PC-3 (cell line): ENCODE data around the gene EPHB1. TPM values are rescaled to one million over a fixed set of nuclear protein-coding genes. Genes with fewer than 3 reads are reported as not detected.

Source experiments
- ATAC-seq: fragments of 200-7000 bp; cut with Tn5 transposase; 2 replicates; pipeline ENCODE4 v1.9.1; 2020; ENCODE audit warnings: mild to moderate bottlenecking, moderate library complexity
- BruUV-seq: library from RNA; stranded (reverse); fragments of 400-500 nt; replicated peaks from 2 replicates; lab custom pipeline; 2021; lab: Mats Ljungman, UMichigan
- CTCF ChIA-PET: fragments of 300-600 bp; sonication (Branson Sonifier 250); formaldehyde crosslinking; loops from one replicate; lab custom pipeline; 2022; ENCODE audit warnings: antibody characterized with exemption; lab: Charles Lee
- POLR2A ChIA-PET: fragments of 300-600 bp; sonication (Branson Sonifier 250); formaldehyde crosslinking; loops from one replicate; lab custom pipeline; 2022; ENCODE audit warnings: antibody characterized with exemption; ENCODE audit not compliant: unreplicated experiment; lab: Charles Lee
- DNase-seq: peaks from one replicate; pipeline ENCODE4 v3.0.0-alpha.2; 2015
- H2AFZ ChIP-seq: fragments of 300-600 bp; sonication (generic); 2 replicates; pipeline ENCODE4 v1.6.0; 2016; ENCODE audit warnings: antibody characterized with exemption, low read length
- H3F3A ChIP-seq: fragments of 300-600 bp; sonication (generic); one replicate; pipeline ENCODE4 v1.6.0; 2017; ENCODE audit warnings: antibody characterized with exemption, low read length, control low read depth, mild to moderate bottlenecking; ENCODE audit not compliant: unreplicated experiment
- H3K27ac ChIP-seq: fragments of 300-600 bp; sonication (generic); 2 replicates; pipeline ENCODE4 v1.5.1; 2016; ENCODE audit warnings: mild to moderate bottlenecking, low read length
- H3K27me3 ChIP-seq: fragments of 300-600 bp; sonication (generic); 2 replicates; pipeline ENCODE4 v1.6.1; 2016; ENCODE audit warnings: low read length, mixed read lengths
- H3K36me3 ChIP-seq: fragments of 300-600 bp; sonication (generic); 2 replicates; pipeline ENCODE4 v1.6.1; 2016; ENCODE audit warnings: low read depth, mixed run types, low read length, mixed read lengths
- H3K4me1 ChIP-seq: fragments of 300-600 bp; sonication (generic); 2 replicates; pipeline ENCODE4 v1.5.1; 2016; ENCODE audit warnings: low read length; ENCODE audit not compliant: insufficient read depth
- H3K4me2 ChIP-seq: fragments of 300-600 bp; sonication (generic); 2 replicates; pipeline ENCODE4 v1.6.0; 2016; ENCODE audit warnings: low read length
- H3K4me3 ChIP-seq: fragments of 300-600 bp; sonication (generic); 2 replicates; pipeline ENCODE4 v1.5.1; 2016; ENCODE audit warnings: mild to moderate bottlenecking, low read length, mixed read lengths
- H3K79me2 ChIP-seq: fragments of 300-600 bp; sonication (generic); 2 replicates; pipeline ENCODE4 v1.6.1; 2017; ENCODE audit warnings: low read length, mixed read lengths
- H3K9ac ChIP-seq: fragments of 300-600 bp; sonication (generic); 2 replicates; pipeline ENCODE4 v1.6.0; 2016; ENCODE audit warnings: mild to moderate bottlenecking, low read length
- H3K9me2 ChIP-seq: fragments of 300-600 bp; sonication (generic); replicated peaks from 2 replicates; pipeline ENCODE4 v1.6.1; 2016; ENCODE audit warnings: mixed run types, low read length, mixed read lengths
- H3K9me3 ChIP-seq: fragments of 300-600 bp; sonication (generic); 2 replicates; pipeline ENCODE4 v1.6.1; 2016; ENCODE audit warnings: low read length, mixed read lengths
- H4K20me1 ChIP-seq: fragments of 300-600 bp; sonication (generic); 2 replicates; pipeline ENCODE4 v1.6.1; 2016; ENCODE audit warnings: low read length, mixed read lengths
- EZH2 ChIP-seq: fragments of 300-600 bp; sonication (generic); IDR thresholded peaks from one replicate; pipeline ENCODE4 v1.6.1; 2017; ENCODE audit warnings: antibody characterized with exemption, mild to moderate bottlenecking, low read length; ENCODE audit not compliant: unreplicated experiment
- EZH2phosphoT487 ChIP-seq: fragments of 300-600 bp; sonication (generic); IDR thresholded peaks from 2 replicates; pipeline ENCODE4 v1.6.1; 2018; ENCODE audit warnings: mild to moderate bottlenecking, antibody characterized with exemption, low read length, borderline replicate concordance
- intact Hi-C: fragments of 100-400 bp; cut with micrococcal nuclease; formaldehyde crosslinking; loops from 2 replicates; pipeline ENCODE4 v1.9.0; 2023
- total RNA-seq: library from RNA; depleted of rRNA; stranded (reverse); fragments of >200 nt; gene quantifications from 2 replicates; pipeline ENCODE4 v1.2.3, GENCODE V29; 2014
- TF ChIP-seq, protein P1 (sequence below): fragments of 300-600 bp; sonication (generic); conservative IDR thresholded peaks from 2 replicates; pipeline ENCODE4 v1.5.1; 2017; ENCODE audit warnings: antibody characterized with exemption, low read depth, mild to moderate bottlenecking, low read length

The EPHB1 gene
- total RNA-seq, 1 experiment from 2014 or later: 0.69 TPM

- Histone ChIP-seq H3K9me3 (no peaks in the 10 kb centered on the region), H3K4me2 (no peak overlapping the region), H2AFZ (no peak overlapping the region), H3K36me3 (no peaks in the 10 kb centered on the region), H3F3A (no peaks in the 10 kb centered on the region), H3K27me3 (no peaks in the 10 kb centered on the region), H3K79me2 (no peaks in the 10 kb centered on the region), H3K4me1 (no peaks in the 10 kb centered on the region), H3K9ac (no peak overlapping the region), H3K9me2 (no peaks in the 10 kb centered on the region), H3K27ac (no peak overlapping the region), H4K20me1 (no peaks in the 10 kb centered on the region), H3K4me3 (no peak overlapping the region)
- CTCF ChIA-PET: no interaction called here
- TF ChIP-seq, protein P1, sequence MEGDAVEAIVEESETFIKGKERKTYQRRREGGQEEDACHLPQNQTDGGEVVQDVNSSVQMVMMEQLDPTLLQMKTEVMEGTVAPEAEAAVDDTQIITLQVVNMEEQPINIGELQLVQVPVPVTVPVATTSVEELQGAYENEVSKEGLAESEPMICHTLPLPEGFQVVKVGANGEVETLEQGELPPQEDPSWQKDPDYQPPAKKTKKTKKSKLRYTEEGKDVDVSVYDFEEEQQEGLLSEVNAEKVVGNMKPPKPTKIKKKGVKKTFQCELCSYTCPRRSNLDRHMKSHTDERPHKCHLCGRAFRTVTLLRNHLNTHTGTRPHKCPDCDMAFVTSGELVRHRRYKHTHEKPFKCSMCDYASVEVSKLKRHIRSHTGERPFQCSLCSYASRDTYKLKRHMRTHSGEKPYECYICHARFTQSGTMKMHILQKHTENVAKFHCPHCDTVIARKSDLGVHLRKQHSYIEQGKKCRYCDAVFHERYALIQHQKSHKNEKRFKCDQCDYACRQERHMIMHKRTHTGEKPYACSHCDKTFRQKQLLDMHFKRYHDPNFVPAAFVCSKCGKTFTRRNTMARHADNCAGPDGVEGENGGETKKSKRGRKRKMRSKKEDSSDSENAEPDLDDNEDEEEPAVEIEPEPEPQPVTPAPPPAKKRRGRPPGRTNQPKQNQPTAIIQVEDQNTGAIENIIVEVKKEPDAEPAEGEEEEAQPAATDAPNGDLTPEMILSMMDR: no peak
- intact Hi-C loops: no loop called here
- DNase-seq (no peak), ATAC-seq (no peak)
- BruUV-seq: no TSS peak
- POLR2A ChIA-PET: no interaction called here
These were observed 217.0 kb downstream of the EPHB1 start for GRCh38 chr3:135012101-135012500.

DNA sequence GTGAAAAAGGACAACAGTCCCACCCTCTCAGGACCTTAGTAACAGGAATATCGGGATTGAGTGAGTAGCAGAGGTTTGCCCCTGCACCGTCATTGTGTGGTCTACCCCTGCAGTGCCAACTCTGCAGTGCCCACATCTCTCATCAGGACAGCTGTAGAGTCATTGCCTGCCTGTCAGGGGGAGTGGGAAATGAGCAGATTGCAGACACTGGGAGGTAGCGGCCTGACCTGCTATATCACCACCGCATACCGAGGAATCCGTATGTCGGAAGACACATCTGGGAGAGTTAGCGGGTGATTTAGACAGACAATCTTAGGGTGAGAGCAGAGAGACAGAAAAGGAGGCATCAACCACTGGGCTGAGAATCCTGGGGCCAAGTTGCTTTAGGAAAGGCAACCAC, 218.1 kb downstream of the EPHB1 start:
- Histone ChIP-seq H3K27me3 (no peaks in the 10 kb centered on the region), H3K79me2 (no peaks in the 10 kb centered on the region), H3K9ac (no peak overlapping the region), H3K9me3 (no peaks in the 10 kb centered on the region), H4K20me1 (no peaks in the 10 kb centered on the region), H2AFZ (no peak overlapping the region), H3K36me3 (no peaks in the 10 kb centered on the region), H3K4me3 (no peak overlapping the region), H3K4me1 (no peaks in the 10 kb centered on the region), H3K9me2 (no peaks in the 10 kb centered on the region), H3F3A (no peaks in the 10 kb centered on the region), H3K4me2 (no peak overlapping the region), H3K27ac (no peak overlapping the region)
- ChIA-PET POLR2A (no interaction called here), CTCF (no interaction called here)
- no TSS peak for BruUV-seq
- DNase-seq (no peak), ATAC-seq (no peak)
- TF ChIP-seq, protein P1: no peak
- TF ChIP-seq EZH2 (no peak), EZH2phosphoT487 (no peak)
- intact Hi-C loops: no loop called here

- DNase-seq (no peak), ATAC-seq (no peak)
- no peaks in the 10 kb centered on the region for H4K20me1 ChIP-seq
- no peaks in the 10 kb centered on the region for H3K9me3 ChIP-seq
- no peak overlapping the region for H3K4me3 ChIP-seq
- ChIA-PET CTCF (no interaction called here), POLR2A (no interaction called here)
- TF ChIP-seq, protein P1: no peak
- no peak overlapping the region for H3K9ac ChIP-seq
- intact Hi-C loops: no loop called here
- no peaks in the 10 kb centered on the region for H3F3A ChIP-seq
- no peak overlapping the region for H3K4me2 ChIP-seq
- H3K4me1 ChIP-seq: no peaks in the 10 kb centered on the region
- H3K36me3 ChIP-seq: no peaks in the 10 kb centered on the region
- no peaks in the 10 kb centered on the region for H3K9me2 ChIP-seq
- H3K27ac ChIP-seq: no peak overlapping the region
- no peaks in the 10 kb centered on the region for H3K79me2 ChIP-seq
- no peak overlapping the region for H2AFZ ChIP-seq
- no TSS peak for BruUV-seq
- no peaks in the 10 kb centered on the region for H3K27me3 ChIP-seq
These were observed 219.5 kb downstream of the EPHB1 start for GRCh38 chr3:135014566-135014965.
